Measurements from ENCODE around the gene AHI1.

DNA sequence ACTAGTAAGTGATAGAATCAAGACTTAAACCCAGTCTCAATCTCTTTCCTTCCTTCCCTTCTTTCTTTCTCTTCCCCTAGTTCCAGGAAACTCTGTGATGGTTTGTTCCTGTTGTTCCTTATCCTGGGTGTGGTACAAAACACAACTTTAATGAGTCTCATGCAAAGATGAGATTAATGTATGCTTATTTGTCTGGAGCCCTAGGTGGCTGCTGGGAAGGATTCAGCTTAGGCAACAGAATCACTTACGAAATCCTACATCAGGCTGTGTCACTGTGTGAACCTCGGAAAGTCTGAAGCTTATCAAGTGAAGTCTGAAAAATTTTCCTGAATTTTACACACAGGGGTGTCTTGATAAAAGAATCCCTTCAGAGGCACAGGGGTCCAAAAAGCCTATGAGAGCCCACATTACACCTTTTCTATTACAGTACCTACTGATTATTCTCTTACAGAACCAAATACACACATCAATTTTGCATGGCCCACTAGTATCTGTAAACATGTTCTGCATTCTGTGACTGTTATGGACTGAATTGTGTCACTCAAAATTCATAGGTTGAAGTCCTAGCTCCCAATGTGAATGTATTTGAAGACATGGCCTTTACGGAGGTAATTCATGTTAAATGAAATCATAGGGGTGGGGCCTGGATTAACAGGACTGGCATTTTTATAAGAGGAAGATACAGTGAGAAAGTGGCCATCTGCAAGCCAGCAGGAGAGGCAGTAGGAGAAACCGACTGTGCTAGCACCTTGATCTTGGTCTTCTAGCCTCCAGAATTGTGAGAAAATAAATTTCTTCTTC, 171.7 kb downstream of the AHI1 start:
- TF ChIP-seq, protein P1, sequence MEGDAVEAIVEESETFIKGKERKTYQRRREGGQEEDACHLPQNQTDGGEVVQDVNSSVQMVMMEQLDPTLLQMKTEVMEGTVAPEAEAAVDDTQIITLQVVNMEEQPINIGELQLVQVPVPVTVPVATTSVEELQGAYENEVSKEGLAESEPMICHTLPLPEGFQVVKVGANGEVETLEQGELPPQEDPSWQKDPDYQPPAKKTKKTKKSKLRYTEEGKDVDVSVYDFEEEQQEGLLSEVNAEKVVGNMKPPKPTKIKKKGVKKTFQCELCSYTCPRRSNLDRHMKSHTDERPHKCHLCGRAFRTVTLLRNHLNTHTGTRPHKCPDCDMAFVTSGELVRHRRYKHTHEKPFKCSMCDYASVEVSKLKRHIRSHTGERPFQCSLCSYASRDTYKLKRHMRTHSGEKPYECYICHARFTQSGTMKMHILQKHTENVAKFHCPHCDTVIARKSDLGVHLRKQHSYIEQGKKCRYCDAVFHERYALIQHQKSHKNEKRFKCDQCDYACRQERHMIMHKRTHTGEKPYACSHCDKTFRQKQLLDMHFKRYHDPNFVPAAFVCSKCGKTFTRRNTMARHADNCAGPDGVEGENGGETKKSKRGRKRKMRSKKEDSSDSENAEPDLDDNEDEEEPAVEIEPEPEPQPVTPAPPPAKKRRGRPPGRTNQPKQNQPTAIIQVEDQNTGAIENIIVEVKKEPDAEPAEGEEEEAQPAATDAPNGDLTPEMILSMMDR (IDR thresholded peaks at IDR 0.05; ENCODE audit: poor library complexity) = no peak
- TF ChIP-seq EZH2 (IDR thresholded peaks at IDR 0.05; ENCODE audit: borderline replicate concordance) (no peak), EZH2phosphoT487 (IDR thresholded peaks at IDR 0.05; ENCODE audit: low read depth, severe bottlenecking, unreplicated experiment) (no peak)

Data from hepatocyte (in vitro differentiated cells).